ENCODE data around the gene KIAA1217.

- TF ChIP-seq CTCF (IDR thresholded peaks at IDR 0.05) (no peak), POLR2A (IDR thresholded peaks at IDR 0.05) (no peak)
Observed at GRCh38 chr10:24350070-24350921, 141.4 kb downstream of the KIAA1217 start.
